ENCODE data around the gene NCKAP5. TPM values are rescaled to one million over a fixed set of nuclear protein-coding genes. Genes with fewer than 3 reads are reported as not detected.

NCKAP5 gene
- total RNA-seq, 4 donors from 2014 or later: 2.7 to 11.7 (median 5.6) TPM

- Histone ChIP-seq H3K9me3 (no peaks in the 10 kb centered on the region), H3K4me3 (no peak overlapping the region), H3K4me1 (no peaks in the 10 kb centered on the region), H3K27me3 (no peaks in the 10 kb centered on the region), H3K27ac (no peak overlapping the region), H3K36me3 (no peaks in the 10 kb centered on the region)
- 80 to 83% methylated on average over 2 of the region's 2 CpGs for WGBS, 2 donors
- no peak for TF ChIP-seq EP300 (IDR thresholded peaks at IDR 0.05)
- TF ChIP-seq CTCF (IDR thresholded peaks at IDR 0.05): no peak
- TF ChIP-seq POLR2A (IDR thresholded peaks at IDR 0.05): no peak
- DNase-seq (ENCODE audit: low spot score in 2 of 2): no peak
Observed at GRCh38 chr2:133078667-133079411, 489.4 kb downstream of the NCKAP5 start.

GRCh38 chr2:133077269-133077822 lies 490.9 kb downstream of the NCKAP5 start:
- WGBS, 2 donors: 59 to 70% methylated on average over 7 of the region's 7 CpGs
- peak overlapping the region in 2 of 4 donors; percentile 5 to 40 for H3K27ac ChIP-seq
- TF ChIP-seq POLR2A (IDR thresholded peaks at IDR 0.05) (no peak), EP300 (IDR thresholded peaks at IDR 0.05) (peak in 1 of 2 donors; percentile 20)

GRCh38 chr2:133072837-133073694 lies 495.2 kb downstream of the NCKAP5 start:
- H3K9me3 ChIP-seq: no peaks in the 10 kb centered on the region
- no peaks in the 10 kb centered on the region for H3K4me1 ChIP-seq
- TF ChIP-seq EP300 (IDR thresholded peaks at IDR 0.05) (no peak), POLR2A (IDR thresholded peaks at IDR 0.05) (no peak), CTCF (IDR thresholded peaks at IDR 0.05) (no peak)
- DNase-seq (ENCODE audit: low spot score in 2 of 2): no peak
- no peaks in the 10 kb centered on the region for H3K36me3 ChIP-seq
- H3K4me3 ChIP-seq: no peak overlapping the region
- no peak overlapping the region for H3K27ac ChIP-seq
- 80% methylated on average over 5 of the region's 5 CpGs for WGBS, 2 donors
- H3K27me3 ChIP-seq: no peaks in the 10 kb centered on the region

More at GRCh38 chr2:133077269-133077822, 490.9 kb downstream of the NCKAP5 start:
- Histone ChIP-seq H3K36me3 (no peaks in the 10 kb centered on the region), H3K9me3 (no peaks in the 10 kb centered on the region), H3K27me3 (no peaks in the 10 kb centered on the region), H3K4me1 (no peaks in the 10 kb centered on the region), H3K4me3 (no peak overlapping the region)
- peak in 1 of 2 donors; percentile 13 for DNase-seq (ENCODE audit: low spot score in 2 of 2)

- DNase-seq (ENCODE audit: low spot score in 2 of 2): no peak
- Histone ChIP-seq H3K9me3 (no peaks in the 10 kb centered on the region), H3K27me3 (no peaks in the 10 kb centered on the region), H3K36me3 (no peaks in the 10 kb centered on the region), H3K4me3 (no peak overlapping the region), H3K4me1 (no peaks in the 10 kb centered on the region), H3K27ac (no peak overlapping the region)
- WGBS, 2 donors: 20 to 21% methylated on average over 4 of the region's 4 CpGs
- TF ChIP-seq EP300 (IDR thresholded peaks at IDR 0.05) (no peak), POLR2A (IDR thresholded peaks at IDR 0.05) (no peak), CTCF (IDR thresholded peaks at IDR 0.05) (no peak)
Observed at GRCh38 chr2:133063775-133064174, 504.5 kb downstream of the NCKAP5 start.

GRCh38 chr2:133062931-133063665 lies 505.2 kb downstream of the NCKAP5 start:
- no peaks in the 10 kb centered on the region for H3K4me1 ChIP-seq
- no peak overlapping the region for H3K4me3 ChIP-seq
- TF ChIP-seq EP300 (IDR thresholded peaks at IDR 0.05) (no peak), POLR2A (IDR thresholded peaks at IDR 0.05) (no peak), CTCF (IDR thresholded peaks at IDR 0.05) (no peak)
- DNase-seq (ENCODE audit: low spot score in 2 of 2): no peak
- no peaks in the 10 kb centered on the region for H3K36me3 ChIP-seq
- no peak overlapping the region for H3K27ac ChIP-seq
- 77 to 87% methylated on average over 2 of the region's 2 CpGs for WGBS, 2 donors
- no peaks in the 10 kb centered on the region for H3K27me3 ChIP-seq
- H3K9me3 ChIP-seq: no peaks in the 10 kb centered on the region
